ENCODE measurements around the gene NPAS1. TPM values are rescaled to one million over a fixed set of nuclear protein-coding genes. Genes with fewer than 3 reads are reported as not detected.

The NPAS1 gene
- total and polyA plus RNA-seq, 9 donors: 0.15 to 0.57 (median 0.31) TPM; not detected in 4

DNA sequence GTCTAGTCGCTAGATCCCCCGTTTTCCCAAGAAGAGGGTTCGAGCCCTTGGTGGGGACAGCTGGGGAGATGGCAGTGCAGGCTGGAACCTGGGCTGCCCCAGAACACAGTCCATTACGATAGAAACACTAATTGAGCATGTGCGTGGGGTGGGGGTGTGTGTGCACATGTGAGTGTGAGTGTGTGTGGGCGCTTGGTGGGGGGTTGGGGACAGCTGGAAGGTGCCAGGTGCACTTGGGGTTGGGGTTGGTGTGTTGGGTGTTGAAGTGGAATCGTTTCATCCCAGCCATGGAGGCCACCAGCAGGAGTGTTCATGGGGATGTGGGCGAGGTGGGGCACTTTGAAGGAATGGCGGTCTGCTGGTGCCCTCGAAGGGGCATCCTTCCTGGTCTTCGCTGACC is 18.1 kb upstream of the NPAS1 start:
- H3K36me3 ChIP-seq: no peaks in the 10 kb centered on the region

DNA sequence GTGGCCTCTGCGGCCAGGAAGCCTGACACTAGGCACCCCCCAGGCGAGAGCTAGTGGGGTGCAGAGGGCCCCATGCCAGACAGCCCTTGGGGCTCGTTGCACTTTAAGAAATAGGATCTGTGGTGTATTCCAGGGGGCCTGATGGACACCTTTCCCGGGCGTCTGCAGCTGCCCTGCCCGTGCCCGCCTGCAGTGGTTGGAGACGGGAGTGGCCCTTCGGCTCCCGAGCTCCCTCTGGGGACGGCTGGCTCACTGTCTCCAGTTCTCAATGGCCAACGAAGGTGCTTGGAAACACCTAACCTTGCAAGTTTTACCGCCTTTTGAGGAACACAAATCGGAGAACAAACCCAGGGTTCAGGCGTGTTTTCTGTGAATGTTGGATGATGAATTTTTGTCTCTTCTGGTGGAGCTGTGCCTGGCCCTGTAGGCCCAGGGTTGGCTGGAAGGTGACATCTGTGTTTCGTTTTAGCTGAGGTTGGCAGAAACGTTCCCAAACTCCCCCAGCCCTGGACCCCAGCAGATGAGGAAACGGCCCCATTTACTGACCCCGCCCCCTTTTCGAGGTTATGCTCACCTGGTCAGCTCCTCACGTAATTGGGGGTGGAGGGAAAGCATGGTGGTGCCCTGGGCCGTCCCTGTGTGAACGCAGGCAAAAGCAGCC is 17.4 kb upstream of the NPAS1 start:
- no peaks in the 10 kb centered on the region for H3K36me3 ChIP-seq
- no peak for DNase-seq
- WGBS, 3 donors: 75 to 78% (median 76%) methylated on average over 23 of the region's 23 CpGs
- H3K27ac ChIP-seq: no peak overlapping the region
- peaks cover 4% of the 10 kb centered on the region for H3K4me1 ChIP-seq (ENCODE audit: insufficient read depth)
- H3K9me3 ChIP-seq: no peaks in the 10 kb centered on the region
- H3K27me3 ChIP-seq: no peaks in the 10 kb centered on the region
- TF ChIP-seq EP300 (IDR thresholded peaks at IDR 0.05): no peak
- TF ChIP-seq POLR2A (IDR thresholded peaks at IDR 0.05): no peak
- TF ChIP-seq, protein P1, sequence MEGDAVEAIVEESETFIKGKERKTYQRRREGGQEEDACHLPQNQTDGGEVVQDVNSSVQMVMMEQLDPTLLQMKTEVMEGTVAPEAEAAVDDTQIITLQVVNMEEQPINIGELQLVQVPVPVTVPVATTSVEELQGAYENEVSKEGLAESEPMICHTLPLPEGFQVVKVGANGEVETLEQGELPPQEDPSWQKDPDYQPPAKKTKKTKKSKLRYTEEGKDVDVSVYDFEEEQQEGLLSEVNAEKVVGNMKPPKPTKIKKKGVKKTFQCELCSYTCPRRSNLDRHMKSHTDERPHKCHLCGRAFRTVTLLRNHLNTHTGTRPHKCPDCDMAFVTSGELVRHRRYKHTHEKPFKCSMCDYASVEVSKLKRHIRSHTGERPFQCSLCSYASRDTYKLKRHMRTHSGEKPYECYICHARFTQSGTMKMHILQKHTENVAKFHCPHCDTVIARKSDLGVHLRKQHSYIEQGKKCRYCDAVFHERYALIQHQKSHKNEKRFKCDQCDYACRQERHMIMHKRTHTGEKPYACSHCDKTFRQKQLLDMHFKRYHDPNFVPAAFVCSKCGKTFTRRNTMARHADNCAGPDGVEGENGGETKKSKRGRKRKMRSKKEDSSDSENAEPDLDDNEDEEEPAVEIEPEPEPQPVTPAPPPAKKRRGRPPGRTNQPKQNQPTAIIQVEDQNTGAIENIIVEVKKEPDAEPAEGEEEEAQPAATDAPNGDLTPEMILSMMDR (IDR thresholded peaks at IDR 0.05): no peak
- no peak overlapping the region for H3K4me3 ChIP-seq
- intact Hi-C loops (cut with DNase I): no loop called here

More for the DNA sequence above, 18.1 kb upstream of the NPAS1 start:
- intact Hi-C loops (cut with DNase I): no loop called here
- no peak for DNase-seq
- Histone ChIP-seq H3K4me3 (no peak overlapping the region), H3K4me1 (ENCODE audit: insufficient read depth) (peaks cover 4% of the 10 kb centered on the region), H3K27me3 (no peaks in the 10 kb centered on the region), H3K9me3 (no peaks in the 10 kb centered on the region), H3K27ac (no peak overlapping the region)
- WGBS, 3 donors: 88 to 94% (median 90%) methylated on average over 11 of the region's 11 CpGs
- no peak for TF ChIP-seq POLR2A (IDR thresholded peaks at IDR 0.05)
- TF ChIP-seq, protein P1 (IDR thresholded peaks at IDR 0.05): no peak
- no peak for TF ChIP-seq EP300 (IDR thresholded peaks at IDR 0.05)

DNA sequence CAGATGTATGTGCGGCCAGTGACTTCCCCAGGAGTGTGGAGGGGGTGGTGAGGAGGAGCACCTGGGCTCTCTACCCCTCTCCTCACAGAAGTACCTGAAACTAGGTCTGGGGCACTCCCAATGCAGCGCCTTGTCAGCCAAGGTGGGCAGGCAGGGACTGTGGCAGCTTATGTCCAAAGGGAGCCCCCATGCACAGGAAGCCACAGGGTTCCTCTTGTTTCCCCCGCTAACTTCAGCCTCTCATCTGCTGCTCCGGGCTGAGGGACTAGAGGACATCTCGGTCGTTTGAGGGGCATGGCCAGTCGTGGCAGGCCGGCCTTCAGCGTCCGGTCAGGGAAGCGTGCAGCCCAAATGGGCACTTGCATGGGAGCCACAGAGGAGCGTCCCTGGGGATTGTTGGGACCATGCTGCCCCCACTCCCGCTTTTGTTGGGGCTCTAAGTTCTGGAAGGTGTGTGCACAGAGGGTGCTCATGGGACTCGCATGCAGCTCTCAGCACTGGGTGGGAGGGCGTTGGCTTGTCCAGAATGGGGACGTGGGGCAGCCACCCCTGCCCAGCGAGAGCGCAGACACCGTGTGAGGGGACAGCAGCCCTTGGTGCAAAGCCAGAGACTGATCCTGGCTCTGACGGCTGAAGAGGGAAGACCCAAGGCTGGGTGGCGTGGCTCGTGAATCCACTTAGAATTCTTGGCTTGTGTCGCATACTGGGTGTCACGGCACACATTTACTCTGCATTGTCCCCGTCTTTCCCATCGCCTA is 16.6 kb upstream of the NPAS1 start:
- intact Hi-C loops (cut with DNase I): no loop called here
- TF ChIP-seq, protein P1 (IDR thresholded peaks at IDR 0.05): no peak
- TF ChIP-seq EP300 (IDR thresholded peaks at IDR 0.05) (no peak), POLR2A (IDR thresholded peaks at IDR 0.05) (no peak)
- H3K36me3 ChIP-seq: no peaks in the 10 kb centered on the region
- DNase-seq: no peak
- H3K27ac ChIP-seq: no peak overlapping the region
- H3K27me3 ChIP-seq: no peaks in the 10 kb centered on the region
- peaks cover 4% of the 10 kb centered on the region for H3K4me1 ChIP-seq (ENCODE audit: insufficient read depth)
- WGBS, 3 donors: 80 to 86% (median 85%) methylated on average over 26 of the region's 26 CpGs
- no peaks in the 10 kb centered on the region for H3K9me3 ChIP-seq
- no peak overlapping the region for H3K4me3 ChIP-seq

GRCh38 chr19:47003611-47004465 is 15.8 kb upstream of the NPAS1 start:
- no peak for DNase-seq
- Histone ChIP-seq H3K36me3 (no peaks in the 10 kb centered on the region), H3K4me1 (ENCODE audit: insufficient read depth) (peaks cover 4% of the 10 kb centered on the region), H3K9me3 (no peaks in the 10 kb centered on the region), H3K27me3 (no peaks in the 10 kb centered on the region), H3K27ac (no peak overlapping the region), H3K4me3 (no peak overlapping the region)
- 18 to 27% (median 23%) methylated on average over 46 to 51 of the region's 51 CpGs for WGBS, 3 donors
- intact Hi-C loops (cut with DNase I): no loop called here
- TF ChIP-seq, protein P1 (IDR thresholded peaks at IDR 0.05): no peak
- TF ChIP-seq EP300 (IDR thresholded peaks at IDR 0.05): no peak
- no peak for TF ChIP-seq POLR2A (IDR thresholded peaks at IDR 0.05)

Measured in ovary (tissue), 9 donors.